SK-N-SH (cell line): ENCODE measurements around the gene LPP.

ENCODE experiments used
- CHD2 ChIP-seq: fragments of 150-350 bp; IDR thresholded peaks from 2 replicates; pipeline ENCODE4 v1.6.1; 2018; ENCODE audit warnings: low read length; ENCODE audit not compliant: partially characterized antibody
- EP300 ChIP-seq, 2 experiments: IDR thresholded peaks; 2 replicates each; pipeline versions ENCODE4 v1.4.0 to v1.6.1; 2012; ENCODE audit warnings: borderline replicate concordance in 1 of 2, low read depth in 1 of 2, low read length in 1 of 2
- EZH2phosphoT487 ChIP-seq: fragments of 200-600 bp; sonication (generic); IDR thresholded peaks from 2 replicates; pipeline ENCODE4 v1.6.1; 2017; ENCODE audit warnings: low read depth, mixed run types, mild to moderate bottlenecking, antibody characterized with exemption, moderate library complexity, borderline replicate concordance
- FOSL2 ChIP-seq: IDR thresholded peaks from 2 replicates; pipeline ENCODE4 v1.4.0; 2012; ENCODE audit warnings: low read depth, mild to moderate bottlenecking, moderate library complexity, borderline replicate concordance
- MXI1 ChIP-seq: IDR thresholded peaks from 2 replicates; pipeline ENCODE4 v1.6.1; 2012; ENCODE audit warnings: mild to moderate bottlenecking, low read depth, low read length, improper control_type of control experiment
- SMC3 ChIP-seq: IDR thresholded peaks from 2 replicates; pipeline ENCODE4 v1.6.1; 2012; ENCODE audit warnings: low read depth, low read length, improper control_type of control experiment
- TEAD4 ChIP-seq: IDR thresholded peaks from 2 replicates; pipeline ENCODE4 v1.4.0; 2012; ENCODE audit warnings: mild to moderate bottlenecking, borderline replicate concordance; ENCODE audit not compliant: insufficient read depth
- YY1 ChIP-seq: IDR thresholded peaks from 2 replicates; pipeline ENCODE4 v1.4.0; 2012; ENCODE audit warnings: low read depth, mild to moderate bottlenecking
- TF ChIP-seq, protein P1 (sequence below): fragments of 200-600 bp; sonication (generic); IDR thresholded peaks from 2 replicates; pipeline ENCODE4 v1.6.1; 2017; ENCODE audit warnings: antibody characterized with exemption, mild to moderate bottlenecking, moderate library complexity

- TF ChIP-seq, protein P1, sequence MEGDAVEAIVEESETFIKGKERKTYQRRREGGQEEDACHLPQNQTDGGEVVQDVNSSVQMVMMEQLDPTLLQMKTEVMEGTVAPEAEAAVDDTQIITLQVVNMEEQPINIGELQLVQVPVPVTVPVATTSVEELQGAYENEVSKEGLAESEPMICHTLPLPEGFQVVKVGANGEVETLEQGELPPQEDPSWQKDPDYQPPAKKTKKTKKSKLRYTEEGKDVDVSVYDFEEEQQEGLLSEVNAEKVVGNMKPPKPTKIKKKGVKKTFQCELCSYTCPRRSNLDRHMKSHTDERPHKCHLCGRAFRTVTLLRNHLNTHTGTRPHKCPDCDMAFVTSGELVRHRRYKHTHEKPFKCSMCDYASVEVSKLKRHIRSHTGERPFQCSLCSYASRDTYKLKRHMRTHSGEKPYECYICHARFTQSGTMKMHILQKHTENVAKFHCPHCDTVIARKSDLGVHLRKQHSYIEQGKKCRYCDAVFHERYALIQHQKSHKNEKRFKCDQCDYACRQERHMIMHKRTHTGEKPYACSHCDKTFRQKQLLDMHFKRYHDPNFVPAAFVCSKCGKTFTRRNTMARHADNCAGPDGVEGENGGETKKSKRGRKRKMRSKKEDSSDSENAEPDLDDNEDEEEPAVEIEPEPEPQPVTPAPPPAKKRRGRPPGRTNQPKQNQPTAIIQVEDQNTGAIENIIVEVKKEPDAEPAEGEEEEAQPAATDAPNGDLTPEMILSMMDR: no peak
- TF ChIP-seq FOSL2 (no peak), MXI1 (no peak), EP300 (IDR thresholded peaks at IDR 0.05; ENCODE audit: borderline replicate concordance in 1 of 2, low read depth in 1 of 2, low read length in 1 of 2) (no peak), SMC3 (no peak), YY1 (no peak), TEAD4 (no peak), CHD2 (no peak), EZH2phosphoT487 (no peak)
These were observed 42.5 kb downstream of the LPP start for GRCh38 chr3:188196232-188196990.
